Measurements from ENCODE around the gene CCDC136.

- no peak for TF ChIP-seq CTCF (IDR thresholded peaks at IDR 0.05)
- TF ChIP-seq POLR2A (IDR thresholded peaks at IDR 0.05; ENCODE audit: low read depth): no peak
- no peak for TF ChIP-seq EP300 (IDR thresholded peaks at IDR 0.05)
- TF ChIP-seq POLR2AphosphoS5 (IDR thresholded peaks at IDR 0.05): no peak
Measured at GRCh38 chr7:128818694-128819093, 26.9 kb downstream of the CCDC136 start.

Data from esophagus muscularis mucosa (tissue), 4 donors.